ENCODE measurements around the gene SLC25A28. TPM values are rescaled to one million over a fixed set of nuclear protein-coding genes. Genes with fewer than 3 reads are reported as not detected.
A peak's percentile ranks its signal among the peaks of the same experiment; 100 is the strongest.

Gene SLC25A28
- total and polyA plus RNA-seq, 2 donors from 2014 or later, result 43.0 to 57.1 TPM

DNA sequence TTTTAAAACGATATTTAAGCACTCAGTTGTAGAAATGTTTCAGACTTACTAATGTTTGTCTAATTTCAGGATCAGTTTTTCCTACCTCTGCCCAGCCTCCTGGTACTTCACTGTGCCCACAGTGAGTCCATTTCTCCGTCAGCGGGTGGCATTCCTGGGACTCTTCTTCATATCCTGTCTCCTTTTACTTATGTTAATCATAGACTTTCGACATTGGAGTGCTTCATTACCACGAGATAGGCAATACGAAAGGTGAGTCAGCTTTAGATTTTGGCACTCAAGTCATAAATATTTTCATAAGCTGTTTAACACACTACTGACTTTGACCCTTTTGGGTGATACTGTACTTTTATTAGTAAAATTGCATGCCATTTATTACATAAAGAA is 41.1 kb upstream of the SLC25A28 start:
- no peak for TF ChIP-seq CTCF (IDR thresholded peaks at IDR 0.05; ENCODE audit: borderline replicate concordance, extremely low read depth, insufficient read depth)
- Histone ChIP-seq H3K36me3 (ENCODE audit: control insufficient read depth in 2 of 3, insufficient read depth in 3 of 3, low read length in 3 of 3) (no peaks in the 10 kb centered on the region), H3K9me3 (ENCODE audit: control insufficient read depth in 2 of 3, insufficient read depth in 1 of 3, low read length in 3 of 3) (no peaks in the 10 kb centered on the region), H3K4me3 (ENCODE audit: low read length in 3 of 3) (no peak overlapping the region), H3K4me1 (ENCODE audit: control insufficient read depth in 2 of 3, insufficient read depth in 2 of 3, low read depth in 1 of 3, low read length in 3 of 3) (peaks cover 0 to 7% (median 0%) of the 10 kb centered on the region in 3 donors), H3K27me3 (ENCODE audit: control insufficient read depth, insufficient read depth, low read length) (no peaks in the 10 kb centered on the region), H3K9ac (ENCODE audit: low read length in 3 of 3) (no peak overlapping the region), H3K27ac (ENCODE audit: low read depth in 2 of 2, low read length in 2 of 2) (no peak overlapping the region)
- FAIRE-seq (no peak), DNase-seq (no peak)
- intact Hi-C loops (cut with DNase I), result no loop called here

DNA sequence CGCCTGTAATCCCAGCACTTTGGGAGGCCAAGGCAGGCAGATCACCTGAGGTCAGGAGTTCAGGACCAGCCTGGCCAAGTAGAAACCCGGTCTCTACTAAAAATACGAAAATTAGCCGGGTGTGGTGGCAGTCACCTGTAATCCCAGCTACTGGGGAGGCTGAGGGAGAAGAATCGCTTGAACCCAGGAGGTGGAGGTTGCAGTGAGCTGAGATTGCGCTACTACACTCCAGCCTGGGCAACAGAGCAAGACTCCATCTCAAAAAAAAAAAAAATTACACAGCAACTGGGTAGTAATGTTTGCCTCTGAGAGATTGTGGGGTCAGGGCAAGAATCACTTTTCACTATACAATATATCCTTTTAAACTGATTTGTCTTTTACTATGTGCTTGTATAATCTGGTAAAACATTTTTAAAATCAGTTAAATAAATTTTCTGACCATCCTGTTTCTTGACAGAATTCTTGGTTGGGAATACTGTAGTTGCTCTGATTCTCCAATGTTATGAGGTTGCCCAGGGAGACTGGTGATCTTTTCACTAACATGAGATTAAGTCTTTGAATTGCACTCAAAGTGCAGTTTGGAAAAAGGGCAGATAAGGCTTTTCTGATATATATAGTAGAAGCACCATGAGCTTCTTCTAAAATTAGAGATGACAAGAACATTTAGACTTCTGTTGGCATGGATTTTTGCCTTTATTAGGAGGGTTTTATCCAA is 40.6 kb upstream of the SLC25A28 start:
- DNase-seq, result no peak
- H3K4me3 ChIP-seq (ENCODE audit: low read length in 3 of 3), result no peak overlapping the region
- TF ChIP-seq CTCF (IDR thresholded peaks at IDR 0.05; ENCODE audit: borderline replicate concordance, extremely low read depth, insufficient read depth), result no peak
- H3K36me3 ChIP-seq (ENCODE audit: control insufficient read depth in 2 of 3, insufficient read depth in 3 of 3, low read length in 3 of 3), result no peaks in the 10 kb centered on the region
- H3K27ac ChIP-seq (ENCODE audit: low read depth in 2 of 2, low read length in 2 of 2), result no peak overlapping the region
- intact Hi-C loops (cut with DNase I), result no loop called here
- H3K4me1 ChIP-seq (ENCODE audit: control insufficient read depth in 2 of 3, insufficient read depth in 2 of 3, low read depth in 1 of 3, low read length in 3 of 3), result peaks cover 0 to 7% (median 0%) of the 10 kb centered on the region in 3 donors
- H3K9ac ChIP-seq (ENCODE audit: low read length in 3 of 3), result no peak overlapping the region
- H3K9me3 ChIP-seq (ENCODE audit: control insufficient read depth in 2 of 3, insufficient read depth in 1 of 3, low read length in 3 of 3), result no peaks in the 10 kb centered on the region
- no peaks in the 10 kb centered on the region for H3K27me3 ChIP-seq (ENCODE audit: control insufficient read depth, insufficient read depth, low read length)
- FAIRE-seq, result no peak

DNA sequence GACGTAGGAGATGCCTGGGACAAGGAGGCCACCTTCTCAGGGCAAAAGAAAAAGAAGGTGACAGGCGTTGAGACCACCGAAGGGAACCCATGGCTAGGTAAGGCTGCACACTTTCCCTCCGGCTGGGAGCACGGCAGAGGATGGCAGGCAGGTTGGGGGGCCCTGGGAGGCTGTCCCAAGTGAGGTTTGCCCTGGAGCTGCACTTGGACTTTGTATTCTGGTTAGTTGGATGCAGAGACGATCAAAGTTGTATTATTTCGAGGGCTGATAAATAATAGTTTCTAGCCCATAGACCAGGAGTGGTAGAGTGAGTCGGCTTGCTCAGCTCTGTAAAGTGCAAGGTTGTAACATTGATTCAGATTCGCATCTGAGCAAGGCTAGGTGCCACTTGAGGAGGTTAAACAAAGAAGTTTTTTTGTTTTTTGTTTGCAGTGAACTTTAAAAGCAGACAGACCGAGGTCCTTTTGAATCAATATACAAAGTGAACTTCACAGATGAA is 39.7 kb upstream of the SLC25A28 start:
- peak in 1 of 5 donors; percentile 48 for DNase-seq
- intact Hi-C loops (cut with DNase I), result no loop called here
- no peak overlapping the region for H3K27ac ChIP-seq (ENCODE audit: low read depth in 2 of 2, low read length in 2 of 2)
- peak overlapping the region; percentile 84 to 96 (median 90) for H3K4me3 ChIP-seq (ENCODE audit: low read length in 3 of 3)
- H3K36me3 ChIP-seq (ENCODE audit: control insufficient read depth in 2 of 3, insufficient read depth in 3 of 3, low read length in 3 of 3), result no peaks in the 10 kb centered on the region
- H3K9me3 ChIP-seq (ENCODE audit: control insufficient read depth in 2 of 3, insufficient read depth in 1 of 3, low read length in 3 of 3), result no peaks in the 10 kb centered on the region
- peak overlapping the region; percentile 10 to 80 (median 63) for H3K9ac ChIP-seq (ENCODE audit: low read length in 3 of 3)
- H3K4me1 ChIP-seq (ENCODE audit: control insufficient read depth in 2 of 3, insufficient read depth in 2 of 3, low read depth in 1 of 3, low read length in 3 of 3), result peaks cover 0 to 7% (median 0%) of the 10 kb centered on the region in 3 donors
- TF ChIP-seq CTCF (IDR thresholded peaks at IDR 0.05; ENCODE audit: borderline replicate concordance, extremely low read depth, insufficient read depth), result no peak
- FAIRE-seq, result no peak
- no peaks in the 10 kb centered on the region for H3K27me3 ChIP-seq (ENCODE audit: control insufficient read depth, insufficient read depth, low read length)

All from kidney (tissue), 14 donors.